HCT116 (cell line): Measurements from ENCODE around the gene ATP1A1. TPM values are rescaled to one million over a fixed set of nuclear protein-coding genes. Genes with fewer than 3 reads are reported as not detected.

Experiments
- ATAC-seq: fragments of 200-7000 bp; cut with Tn5 transposase; 2 replicates; pipeline ENCODE4 v1.9.1; 2020; ENCODE audit warnings: mild to moderate bottlenecking, moderate library complexity
- BruUV-seq: library from RNA; stranded (reverse); fragments of 400-500 nt; replicated peaks from 2 replicates; lab custom pipeline; 2021; lab: Mats Ljungman, UMichigan
- CTCF ChIA-PET: fragments of 300-600 bp; sonication (Branson Sonifier 250); formaldehyde crosslinking; loops from one replicate; lab custom pipeline; 2021; ENCODE audit warnings: antibody characterized with exemption; lab: Charles Lee
- POLR2A ChIA-PET: fragments of 300-600, 350-600 bp; sonication (Branson Sonifier 250); formaldehyde crosslinking; loops from one replicate; lab custom pipeline; 2021; ENCODE audit warnings: antibody characterized with exemption; lab: Charles Lee
- RAD21 ChIA-PET, 2 experiments: fragments of 300-600 bp; sonication (Branson Sonifier 250); formaldehyde crosslinking; loops; one replicate each; lab custom pipeline; 2023; ENCODE audit warnings: low total read pairs in 2 of 2; ENCODE audit not compliant: uncharacterized antibody in 2 of 2, unreplicated experiment in 2 of 2, low non-redundant PET in 1 of 2; lab: Charles Lee
- DNase-seq: peaks from one replicate; pipeline ENCODE4 v3.0.0-alpha.2; 2010; ENCODE audit warnings: low read depth, low spot score
- H2AFZ ChIP-seq: fragments of 200-600 bp; shearing (Covaris generic), sonication (generic); 2 replicates; pipeline ENCODE4 v1.6.1; 2017; ENCODE audit warnings: low read depth, mixed run types, mixed read lengths, antibody characterized with exemption, low read length; ENCODE audit not compliant: poor library complexity, severe bottlenecking
- H3K27ac ChIP-seq: 2 replicates; pipeline ENCODE4 v1.5.1; 2012; ENCODE audit warnings: low read depth, low read length
- H3K27me3 ChIP-seq: fragments of 200-600 bp; sonication (generic); 2 replicates; pipeline ENCODE4 v1.6.1; 2016; ENCODE audit warnings: mixed run types, low read length, mixed read lengths; ENCODE audit not compliant: insufficient read depth
- H3K36me3 ChIP-seq, 2 experiments: fragments of 200-500 bp in 1 of 2; fragments of 200-600 bp in 1 of 2; sonication (Bioruptor generic) in 1 of 2; sonication (generic) in 1 of 2; 2 replicates each; pipeline versions ENCODE4 v1.5.1 to v1.6.1; 2014 to 2016; ENCODE audit warnings: low read length in 2 of 2, inconsistent platforms in 1 of 2, mixed read lengths in 1 of 2, mixed run types in 1 of 2; ENCODE audit not compliant: insufficient read depth in 2 of 2, control insufficient read depth in 1 of 2
- H3K4me1 ChIP-seq, 2 experiments: fragments of 200-600 bp in 1 of 2; sonication (generic) in 1 of 2; 2 replicates each; pipeline versions ENCODE4 v1.5.1 to v1.6.1; 2012 to 2017; ENCODE audit warnings: low read length in 2 of 2, inconsistent platforms in 1 of 2, mild to moderate bottlenecking in 1 of 2, mixed read lengths in 1 of 2, mixed run types in 1 of 2, moderate library complexity in 1 of 2; ENCODE audit not compliant: insufficient read depth in 2 of 2, control insufficient read depth in 1 of 2
- H3K4me2 ChIP-seq: fragments of 200-600 bp; sonication (generic); 2 replicates; pipeline ENCODE4 v1.6.1; 2017; ENCODE audit warnings: mixed run types, low read length, mixed read lengths
- H3K4me3 ChIP-seq, 2 experiments: fragments of 200-600 bp in 1 of 2; sonication (generic) in 1 of 2; replicated peaks in 1 of 2; 2 replicates each; pipeline ENCODE4 v1.5.1; 2011 to 2016; ENCODE audit warnings: low read length in 2 of 2, control low read depth in 1 of 2, low read depth in 1 of 2, mild to moderate bottlenecking in 1 of 2, mixed read lengths in 1 of 2, mixed run types in 1 of 2
- H3K79me2 ChIP-seq: fragments of 200-600 bp; sonication (generic); 2 replicates; pipeline ENCODE4 v1.6.1; 2017; ENCODE audit warnings: mild to moderate bottlenecking, mixed run types, low read length, moderate library complexity, mixed read lengths; ENCODE audit not compliant: insufficient read depth
- H3K9ac ChIP-seq: fragments of 200-600 bp; sonication (generic); 2 replicates; pipeline ENCODE4 v1.6.1; 2016; ENCODE audit warnings: low read length, mixed read lengths
- H3K9me2 ChIP-seq: fragments of 200-600 bp; sonication (generic), shearing (Covaris generic); 2 replicates; pipeline ENCODE4 v1.6.1; 2017; ENCODE audit warnings: mixed run types, mild to moderate bottlenecking, moderate library complexity; ENCODE audit not compliant: insufficient read depth
- H3K9me3 ChIP-seq, 2 experiments: fragments of 200-500 bp in 1 of 2; fragments of 200-600 bp in 1 of 2; sonication (Bioruptor generic) in 1 of 2; sonication (generic) in 1 of 2; 2 replicates each; pipeline ENCODE4 v1.6.1; 2014 to 2017; ENCODE audit warnings: low read length in 2 of 2, mixed read lengths in 2 of 2, inconsistent platforms in 1 of 2, low read depth in 1 of 2, mild to moderate bottlenecking in 1 of 2, mixed run types in 1 of 2, moderate library complexity in 1 of 2; ENCODE audit not compliant: control insufficient read depth in 1 of 2, insufficient read depth in 1 of 2
- H4K20me1 ChIP-seq: fragments of 200-600 bp; sonication (generic), shearing (Covaris generic); 2 replicates; pipeline ENCODE4 v1.6.1; 2017; ENCODE audit warnings: mixed run types, mild to moderate bottlenecking, moderate library complexity; ENCODE audit not compliant: insufficient read depth
- CEBPB ChIP-seq: IDR thresholded peaks from 2 replicates; pipeline ENCODE4 v1.6.1; 2012; ENCODE audit warnings: low read depth
- EZH2 ChIP-seq: fragments of 200-600 bp; sonication (generic); IDR thresholded peaks from 2 replicates; pipeline ENCODE4 v1.6.1; 2017; ENCODE audit warnings: antibody characterized with exemption, mixed run types
- FOSL1 ChIP-seq: IDR thresholded peaks from 2 replicates; pipeline ENCODE4 v1.6.1; 2012; ENCODE audit warnings: low read depth
- POLR2AphosphoS5 ChIP-seq: IDR thresholded peaks from 2 replicates; pipeline ENCODE4 v1.6.1; 2011; ENCODE audit warnings: mild to moderate bottlenecking, low read depth, low read length, moderate library complexity
- REST ChIP-seq: IDR thresholded peaks from 2 replicates; pipeline ENCODE4 v1.6.1; 2012; ENCODE audit warnings: low read depth
- ZFX ChIP-seq: fragments of 450-650 bp; IDR thresholded peaks from 2 replicates; pipeline ENCODE4 v1.6.1; 2017
- ZNF274 ChIP-seq: fragments of 200-500 bp; sonication (Bioruptor generic); IDR thresholded peaks from 2 replicates; pipeline ENCODE4 v1.6.1; 2014; ENCODE audit warnings: mild to moderate bottlenecking, low read depth, low read length, inconsistent platforms
- intact Hi-C: fragments of 100-400 bp; cut with micrococcal nuclease; formaldehyde crosslinking; loops from 2 replicates; pipeline ENCODE4 v1.10.0; 2022
- total RNA-seq: library from RNA; stranded (reverse); gene quantifications from one replicate; pipeline ENCODE4 v1.2.1, GENCODE V29; 2021; ENCODE audit not compliant: unreplicated experiment

The ATP1A1 gene
- total RNA-seq, 1 experiment from 2014 or later: 290 TPM

GRCh38 chr1:116362050-116362449 is 11.0 kb upstream of the ATP1A1 start:
- Histone ChIP-seq H3K4me3 (no peak overlapping the region), H3K79me2 (no peaks in the 10 kb centered on the region), H3K4me1 (peaks cover 3 to 19% of the 10 kb centered on the region in 2 experiments; a peak in 2 of 4 replicates), H3K27ac (no peak overlapping the region), H4K20me1 (no peaks in the 10 kb centered on the region), H3K9ac (no peak overlapping the region), H3K4me2 (no peak overlapping the region), H2AFZ (no peak overlapping the region), H3K9me3 (no peaks in the 10 kb centered on the region), H3K36me3 (no peaks in the 10 kb centered on the region), H3K27me3 (no peaks in the 10 kb centered on the region), H3K9me2 (no peaks in the 10 kb centered on the region)
- RAD21 ChIA-PET: no interaction called here
- intact Hi-C loops: no loop called here
- POLR2A ChIA-PET: no interaction called here
- no peak for DNase-seq
- CTCF ChIA-PET: no interaction called here
- TF ChIP-seq EZH2 (no peak), ZFX (no peak), REST (no peak), FOSL1 (no peak), CEBPB (no peak), ZNF274 (no peak), POLR2AphosphoS5 (no peak)
- ATAC-seq: no peak
- no TSS peak for BruUV-seq

GRCh38 chr1:116365353-116365780 is 7.7 kb upstream of the ATP1A1 start:
- no peak for ATAC-seq
- H2AFZ ChIP-seq: no peak overlapping the region
- no peak overlapping the region for H3K4me3 ChIP-seq
- ChIA-PET POLR2A (no interaction called here), CTCF (no interaction called here), RAD21 (no interaction called here)
- BruUV-seq: no TSS peak
- H3K9ac ChIP-seq: no peak overlapping the region
- intact Hi-C loops: no loop called here
- no peak for DNase-seq
- no peaks in the 10 kb centered on the region for H3K36me3 ChIP-seq
- H3K4me1 ChIP-seq: no peaks in the 10 kb centered on the region; a peak in 1 of 4 replicates
- no peak overlapping the region for H3K4me2 ChIP-seq
- H3K27ac ChIP-seq: no peak overlapping the region
- TF ChIP-seq FOSL1: no peak
- H3K79me2 ChIP-seq: no peaks in the 10 kb centered on the region
- no peaks in the 10 kb centered on the region for H3K9me2 ChIP-seq
- H3K9me3 ChIP-seq: no peaks in the 10 kb centered on the region
- no peaks in the 10 kb centered on the region for H3K27me3 ChIP-seq
- no peaks in the 10 kb centered on the region for H4K20me1 ChIP-seq
